Measurements from ENCODE around the gene RDH12.

DNA sequence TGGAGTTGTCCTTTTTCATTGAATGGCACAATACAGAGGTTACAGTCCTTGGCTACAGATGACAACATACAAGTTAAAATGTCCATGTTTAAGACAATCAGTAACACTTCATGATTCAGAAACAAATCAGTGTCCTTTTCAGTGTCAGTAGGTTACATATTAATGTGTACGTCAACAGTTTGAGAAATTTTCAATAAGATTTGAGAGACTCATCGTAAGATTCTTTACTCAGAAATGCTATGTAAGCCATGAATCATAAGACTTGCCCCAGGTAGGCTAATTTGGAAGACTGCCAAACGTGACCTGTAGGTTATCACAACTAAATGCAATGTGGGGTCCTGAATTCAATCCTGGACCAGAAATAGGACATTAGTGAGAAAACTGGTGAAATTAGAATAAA lies 3.5 kb downstream of the RDH12 start:
- no peak for TF ChIP-seq POLR2AphosphoS5 (IDR thresholded peaks at IDR 0.05; ENCODE audit: borderline replicate concordance, low read depth, low read length)
- no peak for TF ChIP-seq EZH2 (IDR thresholded peaks at IDR 0.05)
- TF ChIP-seq FOXP2 (optimal IDR thresholded peaks at IDR 0.05; ENCODE audit: control extremely low read depth, extremely low read length, insufficient read depth), result no peak
